ENCODE results near the gene MPO.
A peak's percentile ranks its signal among the peaks of the same experiment; 100 is the strongest.

The MPO gene

DNA sequence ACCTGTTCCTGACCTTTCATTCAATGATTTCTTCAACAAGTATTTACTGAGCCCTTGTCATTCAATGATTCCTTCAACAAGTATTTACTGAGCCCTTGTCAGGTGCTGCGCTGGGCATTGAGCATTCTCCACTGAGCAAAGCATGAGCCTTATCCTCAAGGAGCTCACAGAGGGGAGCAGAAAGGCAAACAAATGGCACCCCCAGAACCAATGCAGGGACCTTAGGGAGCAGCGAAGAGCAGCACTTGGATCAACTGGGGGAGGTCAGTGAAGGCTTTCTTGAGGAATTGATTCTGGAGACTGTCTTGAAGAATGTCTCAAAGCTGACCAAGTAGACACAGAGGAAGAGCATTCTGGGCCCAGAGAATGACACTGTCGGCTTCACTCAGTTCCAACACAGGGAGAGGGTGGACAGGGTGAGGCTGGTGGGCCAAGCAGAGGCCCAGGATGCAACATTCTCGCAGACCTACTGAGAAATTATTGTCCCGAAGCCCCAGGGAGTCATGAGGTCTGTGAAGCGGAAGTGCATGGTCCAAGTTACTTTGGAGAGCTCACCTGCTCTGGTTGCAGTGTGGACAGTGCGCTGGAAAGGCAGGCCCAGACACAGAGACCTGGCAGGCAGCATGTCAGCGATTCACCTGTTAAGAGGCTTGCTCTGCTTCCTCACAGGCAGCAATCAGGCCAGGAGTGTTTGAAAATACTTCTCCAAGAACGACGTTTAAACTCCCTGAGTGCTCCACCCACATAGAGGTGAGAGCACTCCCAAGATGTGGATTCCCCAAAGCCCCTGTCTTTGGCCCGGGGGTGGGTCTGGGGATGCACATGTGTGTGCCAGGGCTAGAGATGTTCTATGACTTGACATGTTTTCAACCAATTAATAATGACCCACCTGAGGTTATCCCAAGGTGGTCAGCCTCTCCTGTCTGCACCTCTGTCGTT is 3.2 kb upstream of the MPO start:
- Histone ChIP-seq H3K18ac (ENCODE audit: low read length) (no peak overlapping the region), H3K14ac (ENCODE audit: low read length) (no peak overlapping the region), H3K9ac (ENCODE audit: low read depth, low read length, poor library complexity) (no peak overlapping the region), H2BK5ac (ENCODE audit: low read length) (no peak overlapping the region), H3K9me3 (replicated peaks in 1 of 2; ENCODE audit: control insufficient read depth in 2 of 2, insufficient read depth in 1 of 2, low read depth in 1 of 2, low read length in 2 of 2) (no peaks in the 10 kb centered on the region), H3K4me2 (ENCODE audit: insufficient read depth, low read length, poor library complexity, severe bottlenecking) (no peak overlapping the region), H3K27ac (replicated peaks; ENCODE audit: low read length) (no peak overlapping the region), H3K4me1 (ENCODE audit: control insufficient read depth in 2 of 2, insufficient read depth in 1 of 2, low read depth in 1 of 2, low read length in 2 of 2) (peaks cover 0 to 2% of the 10 kb centered on the region in 2 donors), H3K4ac (ENCODE audit: low read length) (no peak overlapping the region), H3K79me1 (ENCODE audit: low read depth, low read length) (peaks cover 2% of the 10 kb centered on the region), H3K23ac (ENCODE audit: low read depth, low read length, poor library complexity) (no peak overlapping the region), H2AFZ (ENCODE audit: low read length) (no peak overlapping the region), H2BK12ac (ENCODE audit: low read length) (no peak overlapping the region), H3K36me3 (replicated peaks in 1 of 2; ENCODE audit: control insufficient read depth in 2 of 2, insufficient read depth in 2 of 2, low read length in 2 of 2) (no peaks in the 10 kb centered on the region), H4K91ac (ENCODE audit: low read depth, low read length, poor library complexity) (no peak overlapping the region), H3K27me3 (ENCODE audit: control insufficient read depth in 3 of 3, insufficient read depth in 3 of 3, low read depth in 1 of 3, low read length in 3 of 3) (peaks cover 0 to 29% (median 5%) of the 10 kb centered on the region in 3 experiments), H4K8ac (ENCODE audit: low read depth, low read length) (no peak overlapping the region), H2AK5ac (ENCODE audit: low read depth, low read length) (no peak overlapping the region), H3K4me3 (ENCODE audit: low read length in 2 of 2) (no peak overlapping the region), H2BK15ac (ENCODE audit: low read length) (no peak overlapping the region), H2BK120ac (ENCODE audit: low read depth, low read length) (no peak overlapping the region)
- no CpG with 5 or more reads among the region's 12 CpGs for WGBS, 2 donors (ENCODE audit: extremely low coverage in 2 of 2, insufficient read length in 2 of 2, insufficient replicate concordance in 1 of 2)
- no peak for DNase-seq (ENCODE audit: low spot score)

DNA sequence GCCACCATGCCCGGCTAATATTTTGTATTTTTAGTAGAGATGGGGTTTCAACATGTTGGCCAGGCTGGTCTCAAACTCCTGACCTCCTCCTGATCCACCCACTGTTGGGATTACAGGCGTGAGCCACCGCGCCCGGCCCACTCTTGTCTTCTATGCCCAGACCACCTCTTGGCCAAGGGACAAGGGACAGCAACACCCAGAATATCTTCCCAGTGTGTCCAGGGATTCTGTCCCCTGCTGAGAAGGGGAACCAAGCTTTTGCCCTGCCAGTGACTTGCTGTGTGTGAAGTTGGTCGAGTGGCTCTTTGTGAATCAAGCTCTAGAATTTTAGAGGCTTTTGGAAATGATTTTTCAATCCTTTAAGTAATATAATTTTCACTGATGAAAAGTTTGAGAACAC is 1.7 kb upstream of the MPO start:
- H3K9ac ChIP-seq (ENCODE audit: low read depth, low read length, poor library complexity), result no peak overlapping the region
- H3K9me3 ChIP-seq (replicated peaks in 1 of 2; ENCODE audit: control insufficient read depth in 2 of 2, insufficient read depth in 1 of 2, low read depth in 1 of 2, low read length in 2 of 2), result no peaks in the 10 kb centered on the region
- H3K36me3 ChIP-seq (replicated peaks in 1 of 2; ENCODE audit: control insufficient read depth in 2 of 2, insufficient read depth in 2 of 2, low read length in 2 of 2), result no peaks in the 10 kb centered on the region
- H3K23ac ChIP-seq (ENCODE audit: low read depth, low read length, poor library complexity), result no peak overlapping the region
- H3K4me3 ChIP-seq (ENCODE audit: low read length in 2 of 2), result no peak overlapping the region
- no peak for DNase-seq (ENCODE audit: low spot score)
- H3K18ac ChIP-seq (ENCODE audit: low read length), result no peak overlapping the region
- no peak overlapping the region for H2BK15ac ChIP-seq (ENCODE audit: low read length)
- H4K91ac ChIP-seq (ENCODE audit: low read depth, low read length, poor library complexity), result no peak overlapping the region
- peaks cover 0 to 2% of the 10 kb centered on the region in 2 donors for H3K4me1 ChIP-seq (ENCODE audit: control insufficient read depth in 2 of 2, insufficient read depth in 1 of 2, low read depth in 1 of 2, low read length in 2 of 2)
- no peak overlapping the region for H4K8ac ChIP-seq (ENCODE audit: low read depth, low read length)
- H2BK120ac ChIP-seq (ENCODE audit: low read depth, low read length), result no peak overlapping the region
- H2BK5ac ChIP-seq (ENCODE audit: low read length), result no peak overlapping the region
- no peak overlapping the region for H2AFZ ChIP-seq (ENCODE audit: low read length)
- H2BK12ac ChIP-seq (ENCODE audit: low read length), result no peak overlapping the region
- WGBS, 2 donors (ENCODE audit: extremely low coverage in 2 of 2, insufficient read length in 2 of 2, insufficient replicate concordance in 1 of 2), result no CpG with 5 or more reads among the region's 6 CpGs
- no peak overlapping the region for H3K27ac ChIP-seq (replicated peaks; ENCODE audit: low read length)
- H3K14ac ChIP-seq (ENCODE audit: low read length), result no peak overlapping the region
- no peak overlapping the region for H3K4ac ChIP-seq (ENCODE audit: low read length)
- peaks cover 0 to 42% (median 9%) of the 10 kb centered on the region in 3 experiments for H3K27me3 ChIP-seq (ENCODE audit: control insufficient read depth in 3 of 3, insufficient read depth in 3 of 3, low read depth in 1 of 3, low read length in 3 of 3)
- H2AK5ac ChIP-seq (ENCODE audit: low read depth, low read length), result no peak overlapping the region
- no peak overlapping the region for H3K4me2 ChIP-seq (ENCODE audit: insufficient read depth, low read length, poor library complexity, severe bottlenecking)
- H3K79me1 ChIP-seq (ENCODE audit: low read depth, low read length), result peaks cover 2% of the 10 kb centered on the region

DNA sequence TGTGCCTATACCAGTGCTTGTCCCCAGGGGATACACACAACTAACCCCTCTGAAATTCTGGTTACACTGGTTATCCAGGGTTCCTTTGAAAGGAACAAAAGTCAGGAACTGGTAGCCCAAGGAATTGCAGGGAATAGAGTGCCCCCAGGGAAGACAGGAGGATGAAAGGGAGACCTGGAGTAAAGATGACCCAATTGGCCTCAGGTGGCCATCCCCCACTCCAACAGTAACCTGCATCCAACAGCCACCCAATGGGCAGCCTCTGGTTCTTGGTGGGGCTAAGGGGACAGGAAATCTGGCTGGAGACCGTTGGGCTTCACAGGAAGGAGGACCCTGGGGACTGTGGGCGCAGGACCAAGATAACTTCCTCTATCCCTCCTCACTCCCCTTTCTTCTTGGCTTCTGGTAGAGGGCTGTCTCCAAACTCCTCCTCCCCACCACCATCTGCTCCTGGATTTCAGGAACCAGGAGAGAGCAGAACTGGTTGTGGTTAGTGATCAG is 826 bp upstream of the MPO start:
- Histone ChIP-seq H3K14ac (ENCODE audit: low read length) (no peak overlapping the region), H3K4me1 (ENCODE audit: control insufficient read depth in 2 of 2, insufficient read depth in 1 of 2, low read depth in 1 of 2, low read length in 2 of 2) (peaks cover 0 to 2% of the 10 kb centered on the region in 2 donors), H2BK5ac (ENCODE audit: low read length) (no peak overlapping the region), H3K23ac (ENCODE audit: low read depth, low read length, poor library complexity) (no peak overlapping the region), H3K27me3 (ENCODE audit: control insufficient read depth in 3 of 3, insufficient read depth in 3 of 3, low read depth in 1 of 3, low read length in 3 of 3) (peaks cover 0 to 42% (median 9%) of the 10 kb centered on the region in 3 experiments), H2BK120ac (ENCODE audit: low read depth, low read length) (no peak overlapping the region), H3K18ac (ENCODE audit: low read length) (peak overlapping the region; percentile 51), H2BK15ac (ENCODE audit: low read length) (no peak overlapping the region), H3K4ac (ENCODE audit: low read length) (no peak overlapping the region), H3K79me1 (ENCODE audit: low read depth, low read length) (peaks cover 2% of the 10 kb centered on the region), H3K36me3 (replicated peaks in 1 of 2; ENCODE audit: control insufficient read depth in 2 of 2, insufficient read depth in 2 of 2, low read length in 2 of 2) (no peaks in the 10 kb centered on the region), H3K4me3 (ENCODE audit: low read length in 2 of 2) (no peak overlapping the region), H4K91ac (ENCODE audit: low read depth, low read length, poor library complexity) (no peak overlapping the region), H3K4me2 (ENCODE audit: insufficient read depth, low read length, poor library complexity, severe bottlenecking) (no peak overlapping the region), H2AFZ (ENCODE audit: low read length) (no peak overlapping the region), H3K27ac (replicated peaks; ENCODE audit: low read length) (no peak overlapping the region), H2AK5ac (ENCODE audit: low read depth, low read length) (peak overlapping the region; percentile 62), H3K9me3 (replicated peaks in 1 of 2; ENCODE audit: control insufficient read depth in 2 of 2, insufficient read depth in 1 of 2, low read depth in 1 of 2, low read length in 2 of 2) (no peaks in the 10 kb centered on the region), H4K8ac (ENCODE audit: low read depth, low read length) (no peak overlapping the region), H2BK12ac (ENCODE audit: low read length) (no peak overlapping the region), H3K9ac (ENCODE audit: low read depth, low read length, poor library complexity) (no peak overlapping the region)
- no CpG with 5 or more reads among the region's 2 CpGs for WGBS, 2 donors (ENCODE audit: extremely low coverage in 2 of 2, insufficient read length in 2 of 2, insufficient replicate concordance in 1 of 2)
- no peak for DNase-seq (ENCODE audit: low spot score)

DNA sequence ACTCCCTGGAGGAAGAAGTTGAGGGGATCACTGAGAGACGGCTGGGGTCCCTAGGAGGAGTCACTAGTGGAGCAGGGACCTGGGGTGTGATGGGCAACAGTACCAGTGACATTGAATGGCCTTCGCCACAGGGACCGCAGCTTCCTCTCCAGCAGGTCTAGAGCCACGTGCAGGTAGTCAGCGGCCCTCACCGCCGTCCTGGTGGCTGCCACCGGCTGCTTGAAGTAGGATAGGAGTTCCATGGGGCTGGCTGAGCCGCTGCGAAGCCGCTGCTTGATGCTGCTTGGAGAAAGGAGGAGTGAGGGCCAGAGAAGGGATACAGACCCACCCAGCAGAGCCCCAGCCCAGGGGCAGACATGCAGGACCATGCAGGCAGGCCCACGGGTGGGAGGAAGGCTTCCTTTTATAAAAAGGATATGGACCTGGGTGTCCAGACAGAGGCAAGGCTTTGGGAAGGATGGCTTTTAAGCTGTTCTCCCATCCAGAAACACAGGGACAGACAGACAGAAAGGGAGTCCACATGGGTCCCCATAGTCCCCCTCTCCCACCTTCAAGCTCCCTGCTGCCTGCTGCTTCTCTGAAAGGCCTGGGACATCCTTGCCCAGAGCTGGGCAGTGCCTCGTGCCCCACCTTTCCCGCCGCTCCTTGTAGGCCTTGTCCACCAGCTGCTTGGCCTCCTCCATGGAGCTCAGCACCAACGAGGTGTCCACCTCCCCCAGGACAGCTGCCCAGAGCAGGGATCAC is 827 bp downstream of the MPO start:
- Histone ChIP-seq H3K27ac (replicated peaks; ENCODE audit: low read length) (no peak overlapping the region), H3K4me1 (ENCODE audit: control insufficient read depth in 2 of 2, insufficient read depth in 1 of 2, low read depth in 1 of 2, low read length in 2 of 2) (peaks cover 0 to 2% of the 10 kb centered on the region in 2 donors), H2BK12ac (ENCODE audit: low read length) (no peak overlapping the region), H3K4me2 (ENCODE audit: insufficient read depth, low read length, poor library complexity, severe bottlenecking) (no peak overlapping the region), H3K9ac (ENCODE audit: low read depth, low read length, poor library complexity) (peak overlapping the region; percentile 30), H3K9me3 (replicated peaks in 1 of 2; ENCODE audit: control insufficient read depth in 2 of 2, insufficient read depth in 1 of 2, low read depth in 1 of 2, low read length in 2 of 2) (no peaks in the 10 kb centered on the region), H2AK5ac (ENCODE audit: low read depth, low read length) (no peak overlapping the region), H4K8ac (ENCODE audit: low read depth, low read length) (no peak overlapping the region), H2BK15ac (ENCODE audit: low read length) (no peak overlapping the region), H3K4me3 (ENCODE audit: low read length in 2 of 2) (no peak overlapping the region), H3K18ac (ENCODE audit: low read length) (peak overlapping the region; percentile 32), H3K4ac (ENCODE audit: low read length) (no peak overlapping the region), H2BK120ac (ENCODE audit: low read depth, low read length) (no peak overlapping the region), H3K23ac (ENCODE audit: low read depth, low read length, poor library complexity) (no peak overlapping the region), H3K27me3 (ENCODE audit: control insufficient read depth in 3 of 3, insufficient read depth in 3 of 3, low read depth in 1 of 3, low read length in 3 of 3) (peaks cover 0 to 45% (median 9%) of the 10 kb centered on the region in 3 experiments), H3K79me1 (ENCODE audit: low read depth, low read length) (peaks cover 2% of the 10 kb centered on the region), H4K91ac (ENCODE audit: low read depth, low read length, poor library complexity) (no peak overlapping the region), H2BK5ac (ENCODE audit: low read length) (peak overlapping the region; percentile 43), H2AFZ (ENCODE audit: low read length) (peak overlapping the region; percentile 49), H3K36me3 (replicated peaks in 1 of 2; ENCODE audit: control insufficient read depth in 2 of 2, insufficient read depth in 2 of 2, low read length in 2 of 2) (no peaks in the 10 kb centered on the region), H3K14ac (ENCODE audit: low read length) (no peak overlapping the region)
- no CpG with 5 or more reads among the region's 16 CpGs for WGBS, 2 donors (ENCODE audit: extremely low coverage in 2 of 2, insufficient read length in 2 of 2, insufficient replicate concordance in 1 of 2)
- DNase-seq (ENCODE audit: low spot score), result no peak

All from neuronal stem cell (in vitro differentiated cells).